ENCODE data around the gene PSMC1. TPM values are rescaled to one million over a fixed set of nuclear protein-coding genes. Genes with fewer than 3 reads are reported as not detected.

PSMC1 gene
- total and polyA plus RNA-seq, 4 donors = 73.6 to 195 (median 110) TPM

GRCh38 chr14:90293766-90294730 is 37.7 kb downstream of the PSMC1 start:
- peak in 2 of 3 donors; percentile 23 to 39 for DNase-seq
- 70 to 84% methylated on average over 11 of the region's 11 CpGs for WGBS, 2 donors

GRCh38 chr14:90294872-90295271 is 38.5 kb downstream of the PSMC1 start:
- WGBS, 2 donors = 26 to 69% methylated on average over 2 of the region's 2 CpGs
- Histone ChIP-seq H3K4me3 (no peak overlapping the region), H3K9ac (ENCODE audit: insufficient read depth in 1 of 2, low read length in 2 of 2) (no peak overlapping the region), H3K27me3 (ENCODE audit: control insufficient read depth in 3 of 3, insufficient read depth in 3 of 3, low read length in 2 of 3) (no peaks in the 10 kb centered on the region), H3K9me3 (ENCODE audit: control insufficient read depth in 4 of 4, insufficient read depth in 3 of 4, low read length in 3 of 4) (no peaks in the 10 kb centered on the region), H3K27ac (ENCODE audit: low read depth in 1 of 2, low read length in 1 of 2) (no peak overlapping the region), H3K36me3 (ENCODE audit: control insufficient read depth in 4 of 4, insufficient read depth in 4 of 4, low read length in 4 of 4) (peaks cover 8 to 48% (median 23%) of the 10 kb centered on the region in 4 donors), H3K4me1 (ENCODE audit: control insufficient read depth in 5 of 5, insufficient read depth in 5 of 5, low read length in 5 of 5) (peaks cover 0 to 1% (median 0%) of the 10 kb centered on the region in 5 donors)
- no peak for TF ChIP-seq CTCF (IDR thresholded peaks at IDR 0.05; ENCODE audit: control extremely low read depth, extremely low read depth)
- DNase-seq (no peak), ATAC-seq (ENCODE audit: insufficient read depth, low FRiP score) (no peak)

More at GRCh38 chr14:90293766-90294730, 37.7 kb downstream of the PSMC1 start:
- no peak for TF ChIP-seq CTCF (IDR thresholded peaks at IDR 0.05; ENCODE audit: control extremely low read depth, extremely low read depth)
- Histone ChIP-seq H3K27me3 (ENCODE audit: control insufficient read depth in 3 of 3, insufficient read depth in 3 of 3, low read length in 2 of 3) (no peaks in the 10 kb centered on the region), H3K27ac (ENCODE audit: low read depth in 1 of 2, low read length in 1 of 2) (no peak overlapping the region), H3K4me3 (no peak overlapping the region), H3K9ac (ENCODE audit: insufficient read depth in 1 of 2, low read length in 2 of 2) (no peak overlapping the region), H3K4me1 (ENCODE audit: control insufficient read depth in 5 of 5, insufficient read depth in 5 of 5, low read length in 5 of 5) (no peaks in the 10 kb centered on the region), H3K36me3 (ENCODE audit: control insufficient read depth in 4 of 4, insufficient read depth in 4 of 4, low read length in 4 of 4) (peaks cover 8 to 43% (median 24%) of the 10 kb centered on the region in 4 donors), H3K9me3 (ENCODE audit: control insufficient read depth in 4 of 4, insufficient read depth in 3 of 4, low read length in 3 of 4) (no peaks in the 10 kb centered on the region)
- ATAC-seq (ENCODE audit: insufficient read depth, low FRiP score) = no peak

- TF ChIP-seq CTCF (IDR thresholded peaks at IDR 0.05; ENCODE audit: control extremely low read depth, extremely low read depth) = no peak
- peaks cover 0 to 1% (median 0%) of the 10 kb centered on the region in 5 donors for H3K4me1 ChIP-seq (ENCODE audit: control insufficient read depth in 5 of 5, insufficient read depth in 5 of 5, low read length in 5 of 5)
- H3K27ac ChIP-seq (ENCODE audit: low read depth in 1 of 2, low read length in 1 of 2) = peak overlapping the region in 1 of 2 donors; percentile 65
- DNase-seq (no peak), ATAC-seq (ENCODE audit: insufficient read depth, low FRiP score) (peak; percentile 37)
- no peaks in the 10 kb centered on the region for H3K9me3 ChIP-seq (ENCODE audit: control insufficient read depth in 4 of 4, insufficient read depth in 3 of 4, low read length in 3 of 4)
- H3K9ac ChIP-seq (ENCODE audit: insufficient read depth in 1 of 2, low read length in 2 of 2) = no peak overlapping the region
- WGBS, 2 donors = 43 to 74% methylated on average over 5 of the region's 5 CpGs
- H3K27me3 ChIP-seq (ENCODE audit: control insufficient read depth in 3 of 3, insufficient read depth in 3 of 3, low read length in 2 of 3) = no peaks in the 10 kb centered on the region
- no peak overlapping the region for H3K4me3 ChIP-seq
- peaks cover 8 to 39% (median 16%) of the 10 kb centered on the region in 4 donors for H3K36me3 ChIP-seq (ENCODE audit: control insufficient read depth in 4 of 4, insufficient read depth in 4 of 4, low read length in 4 of 4)
These were observed 39.6 kb downstream of the PSMC1 start for GRCh38 chr14:90295870-90296516.

All from lung (tissue), 12 donors.